ENCODE measurements around the gene IDE. TPM values are rescaled to one million over a fixed set of nuclear protein-coding genes. Genes with fewer than 3 reads are reported as not detected.
"Not testable (repeated sequence)": the region's sequence is repeated elsewhere in the genome, so short reads cannot be mapped to it uniquely, and the experiment has no call there.

IDE gene
- total and polyA plus RNA-seq, 8 donors: 19.2 to 50.2 (median 23.1) TPM

GRCh38 chr10:92450896-92451295 lies 123.0 kb downstream of the IDE start:
- no peaks in the 10 kb centered on the region for H3K27me3 ChIP-seq
- no peak for DNase-seq
- no peak overlapping the region for H3K27ac ChIP-seq
- no peak for ATAC-seq
- no peak overlapping the region for H3K4me3 ChIP-seq
- TF ChIP-seq CTCF (IDR thresholded peaks at IDR 0.05): no peak
- H3K36me3 ChIP-seq: peaks cover 0 to 61% of the 10 kb centered on the region in 2 donors
- no peaks in the 10 kb centered on the region for H3K9me3 ChIP-seq
- intact Hi-C loops (cut with DNase I): no loop called here
- H3K4me1 ChIP-seq: no peaks in the 10 kb centered on the region

GRCh38 chr10:92440578-92440977 lies 133.3 kb downstream of the IDE start:
- DNase-seq: no peak
- no peak for ATAC-seq
- Histone ChIP-seq H3K27me3 (no peaks in the 10 kb centered on the region), H3K36me3 (no peaks in the 10 kb centered on the region), H3K9me3 (no peaks in the 10 kb centered on the region), H3K4me1 (no peaks in the 10 kb centered on the region), H3K27ac (no peak overlapping the region), H3K4me3 (no peak overlapping the region)
- no peak for TF ChIP-seq CTCF (IDR thresholded peaks at IDR 0.05)
- intact Hi-C loops (cut with DNase I): no loop called here

- Histone ChIP-seq H3K27me3 (no peaks in the 10 kb centered on the region), H3K4me3 (no peak overlapping the region), H3K4me1 (no peaks in the 10 kb centered on the region), H3K27ac (no peak overlapping the region), H3K36me3 (no peaks in the 10 kb centered on the region), H3K9me3 (no peaks in the 10 kb centered on the region)
- TF ChIP-seq CTCF (IDR thresholded peaks at IDR 0.05): no peak
- ATAC-seq (no peak), DNase-seq (no peak)
- intact Hi-C loops (cut with DNase I): no loop called here
Measured at GRCh38 chr10:92438220-92438619, 135.7 kb downstream of the IDE start.

GRCh38 chr10:92436611-92437010 lies 137.3 kb downstream of the IDE start:
- TF ChIP-seq CTCF (IDR thresholded peaks at IDR 0.05): no peak
- Histone ChIP-seq H3K4me1 (no peaks in the 10 kb centered on the region), H3K27ac (no peak overlapping the region), H3K27me3 (no peaks in the 10 kb centered on the region), H3K36me3 (no peaks in the 10 kb centered on the region), H3K4me3 (no peak overlapping the region), H3K9me3 (no peaks in the 10 kb centered on the region)
- DNase-seq (no peak), ATAC-seq (no peak)
- intact Hi-C loops (cut with DNase I): no loop called here

GRCh38 chr10:92436065-92436464 lies 137.8 kb downstream of the IDE start:
- H3K9me3 ChIP-seq; H3K27me3 ChIP-seq; H3K4me1 ChIP-seq; H3K4me3 ChIP-seq; ATAC-seq; H3K27ac ChIP-seq; intact Hi-C loops (cut with DNase I); H3K36me3 ChIP-seq; DNase-seq: not testable (repeated sequence)

GRCh38 chr10:92434385-92434784 lies 139.5 kb downstream of the IDE start:
- H3K4me3 ChIP-seq: no peak overlapping the region
- no peak for DNase-seq
- intact Hi-C loops (cut with DNase I): no loop called here
- no peaks in the 10 kb centered on the region for H3K4me1 ChIP-seq
- no peak overlapping the region for H3K27ac ChIP-seq
- ATAC-seq: no peak
- no peak for TF ChIP-seq CTCF (IDR thresholded peaks at IDR 0.05)
- H3K36me3 ChIP-seq: no peaks in the 10 kb centered on the region
- no peaks in the 10 kb centered on the region for H3K27me3 ChIP-seq
- no peaks in the 10 kb centered on the region for H3K9me3 ChIP-seq

Measured in left lung (tissue), 10 donors.